ENCODE results near the gene SLC25A36.
A peak's percentile ranks its signal among the peaks of the same experiment; 100 is the strongest.
"Not testable (repeated sequence)": the region's sequence is repeated elsewhere in the genome, so short reads cannot be mapped to it uniquely, and the experiment has no call there.

The SLC25A36 gene

GRCh38 chr3:140933109-140933508 is 8.5 kb upstream of the SLC25A36 start:
- no peak for DNase-seq

- DNase-seq, result no peak
Observed at GRCh38 chr3:140933552-140933951, 8.1 kb upstream of the SLC25A36 start.

- DNase-seq, result not testable (repeated sequence)
Observed at GRCh38 chr3:140939305-140939704, 2.3 kb upstream of the SLC25A36 start.

- no peak for DNase-seq
Observed at GRCh38 chr3:140941090-140941433, 574 bp upstream of the SLC25A36 start.

GRCh38 chr3:140942221-140943104 is 827 bp downstream of the SLC25A36 start:
- DNase-seq, result peak; percentile 40

GRCh38 chr3:140943781-140944552 is 2.3 kb downstream of the SLC25A36 start:
- no peak for DNase-seq

GRCh38 chr3:140948460-140949249 is 7.0 kb downstream of the SLC25A36 start:
- no peak for DNase-seq

- no peak for DNase-seq
Observed at GRCh38 chr3:140950144-140950543, 8.5 kb downstream of the SLC25A36 start.

GRCh38 chr3:140950863-140951262 is 9.2 kb downstream of the SLC25A36 start:
- no peak for DNase-seq

- DNase-seq, result not testable (repeated sequence)
Observed at GRCh38 chr3:140951750-140952149, 10.1 kb downstream of the SLC25A36 start.

GRCh38 chr3:140953028-140953960 is 11.7 kb downstream of the SLC25A36 start:
- no peak for DNase-seq

- DNase-seq, result no peak
Observed at GRCh38 chr3:140954576-140954975, 12.9 kb downstream of the SLC25A36 start.

- no peak for DNase-seq
Observed at GRCh38 chr3:140955645-140956044, 14.0 kb downstream of the SLC25A36 start.

GRCh38 chr3:140956058-140956835 is 14.6 kb downstream of the SLC25A36 start:
- DNase-seq, result no peak

GRCh38 chr3:140972833-140973232 is 31.2 kb downstream of the SLC25A36 start:
- no peak for DNase-seq

- DNase-seq, result no peak
Observed at GRCh38 chr3:140974900-140975299, 33.3 kb downstream of the SLC25A36 start.

GRCh38 chr3:140980663-140981062 is 39.0 kb downstream of the SLC25A36 start:
- no peak for DNase-seq

GRCh38 chr3:140987792-140988191 is 46.2 kb downstream of the SLC25A36 start:
- DNase-seq, result not testable (repeated sequence)

GRCh38 chr3:140994316-140994715 is 52.7 kb downstream of the SLC25A36 start:
- DNase-seq, result no peak

- DNase-seq, result not testable (repeated sequence)
Observed at GRCh38 chr3:140994861-140995260, 53.2 kb downstream of the SLC25A36 start.

GRCh38 chr3:140995881-140996280 is 54.2 kb downstream of the SLC25A36 start:
- no peak for DNase-seq

All from NCI-H1092 (cell line).